22Rv1 (cell line): ENCODE measurements around the gene ATRNL1.

Experiments
- H3K27ac ChIP-seq: fragments of 450-650 bp; 2 replicates; pipeline ENCODE4 v1.5.1; 2017
- ZFX ChIP-seq: fragments of 450-650 bp; IDR thresholded peaks from 2 replicates; pipeline ENCODE4 v1.6.1; 2017; ENCODE audit warnings: antibody characterized with exemption, borderline replicate concordance
- TF ChIP-seq, protein P1 (sequence below): fragments of 450-650 bp; IDR thresholded peaks from 2 replicates; pipeline ENCODE4 v1.5.1; 2017; ENCODE audit warnings: mild to moderate bottlenecking

ATRNL1 gene

DNA sequence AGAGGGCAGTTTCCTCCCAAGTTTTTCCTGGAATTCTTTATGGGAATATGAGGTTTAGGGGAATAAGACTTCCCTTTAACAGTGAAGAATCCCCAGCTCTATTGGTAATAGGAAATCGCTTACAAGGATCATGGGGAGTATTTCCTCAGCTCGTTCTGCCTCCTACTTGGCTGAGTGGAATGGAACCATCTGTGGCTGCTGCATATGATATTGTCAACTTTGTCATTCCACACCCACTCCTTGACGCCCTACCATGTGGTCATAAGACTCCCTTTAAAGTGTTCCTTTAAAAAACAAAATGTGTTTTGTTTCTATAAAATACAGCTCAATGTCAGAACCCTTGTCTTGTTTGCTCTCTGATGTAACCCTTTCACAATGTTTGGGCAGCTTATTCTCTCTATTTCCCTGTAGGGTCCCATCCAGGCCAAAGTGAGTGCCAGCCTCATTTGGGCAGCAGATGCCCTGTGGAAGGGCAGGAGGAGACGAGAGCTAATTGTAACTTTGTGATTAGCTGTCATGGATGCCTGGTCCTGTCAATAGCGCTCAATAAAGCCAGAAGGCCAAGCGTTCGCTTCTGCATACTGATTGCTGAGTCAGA, 33.8 kb upstream of the ATRNL1 start:
- no peak for TF ChIP-seq ZFX
- TF ChIP-seq, protein P1, sequence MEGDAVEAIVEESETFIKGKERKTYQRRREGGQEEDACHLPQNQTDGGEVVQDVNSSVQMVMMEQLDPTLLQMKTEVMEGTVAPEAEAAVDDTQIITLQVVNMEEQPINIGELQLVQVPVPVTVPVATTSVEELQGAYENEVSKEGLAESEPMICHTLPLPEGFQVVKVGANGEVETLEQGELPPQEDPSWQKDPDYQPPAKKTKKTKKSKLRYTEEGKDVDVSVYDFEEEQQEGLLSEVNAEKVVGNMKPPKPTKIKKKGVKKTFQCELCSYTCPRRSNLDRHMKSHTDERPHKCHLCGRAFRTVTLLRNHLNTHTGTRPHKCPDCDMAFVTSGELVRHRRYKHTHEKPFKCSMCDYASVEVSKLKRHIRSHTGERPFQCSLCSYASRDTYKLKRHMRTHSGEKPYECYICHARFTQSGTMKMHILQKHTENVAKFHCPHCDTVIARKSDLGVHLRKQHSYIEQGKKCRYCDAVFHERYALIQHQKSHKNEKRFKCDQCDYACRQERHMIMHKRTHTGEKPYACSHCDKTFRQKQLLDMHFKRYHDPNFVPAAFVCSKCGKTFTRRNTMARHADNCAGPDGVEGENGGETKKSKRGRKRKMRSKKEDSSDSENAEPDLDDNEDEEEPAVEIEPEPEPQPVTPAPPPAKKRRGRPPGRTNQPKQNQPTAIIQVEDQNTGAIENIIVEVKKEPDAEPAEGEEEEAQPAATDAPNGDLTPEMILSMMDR, result no peak
- H3K27ac ChIP-seq, result no peak overlapping the region

DNA sequence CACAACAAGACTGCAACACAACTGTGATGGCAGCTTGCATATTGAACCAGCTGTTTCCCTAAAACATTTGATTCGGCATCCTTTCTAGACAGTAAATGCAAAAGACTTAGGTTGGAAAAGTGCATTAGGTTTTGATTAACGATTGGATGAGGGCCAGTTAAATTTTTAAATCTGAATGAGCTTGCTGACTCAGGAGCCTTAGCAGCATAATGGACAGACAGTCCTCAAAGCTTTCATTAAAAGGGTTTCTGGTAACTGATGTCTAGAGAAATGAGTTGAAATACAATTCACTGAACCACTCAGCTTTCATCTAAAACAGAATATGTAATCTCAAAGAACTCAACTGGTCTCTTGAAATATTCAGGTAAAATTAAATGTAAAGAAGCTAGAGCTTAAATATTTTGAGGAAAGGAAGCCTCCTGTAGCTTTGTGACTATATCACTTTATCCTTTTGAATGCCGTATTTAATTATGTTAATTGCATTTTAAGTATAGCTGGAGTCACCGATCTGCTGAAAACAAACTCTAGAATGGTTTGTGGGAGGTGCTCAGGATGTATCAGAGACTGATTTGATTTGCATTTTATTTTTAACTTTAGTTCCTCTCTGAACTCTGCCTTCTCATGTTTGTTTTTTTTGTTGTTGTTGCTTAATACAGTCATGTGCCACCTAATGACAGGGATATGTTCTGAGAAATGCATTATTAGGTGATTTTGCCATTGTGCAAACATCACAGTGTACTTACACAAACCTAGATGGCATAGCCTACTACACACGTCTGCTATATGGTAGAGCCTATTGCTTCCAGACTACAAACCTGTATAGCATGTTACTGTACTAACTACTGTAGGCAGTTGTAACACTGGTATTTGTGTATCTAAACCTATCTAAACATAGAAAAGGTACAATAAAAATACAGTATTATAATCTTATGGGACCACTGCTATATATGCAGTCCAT, 29.2 kb upstream of the ATRNL1 start:
- H3K27ac ChIP-seq, result no peak overlapping the region
- TF ChIP-seq, protein P1, result no peak
- TF ChIP-seq ZFX, result no peak

DNA sequence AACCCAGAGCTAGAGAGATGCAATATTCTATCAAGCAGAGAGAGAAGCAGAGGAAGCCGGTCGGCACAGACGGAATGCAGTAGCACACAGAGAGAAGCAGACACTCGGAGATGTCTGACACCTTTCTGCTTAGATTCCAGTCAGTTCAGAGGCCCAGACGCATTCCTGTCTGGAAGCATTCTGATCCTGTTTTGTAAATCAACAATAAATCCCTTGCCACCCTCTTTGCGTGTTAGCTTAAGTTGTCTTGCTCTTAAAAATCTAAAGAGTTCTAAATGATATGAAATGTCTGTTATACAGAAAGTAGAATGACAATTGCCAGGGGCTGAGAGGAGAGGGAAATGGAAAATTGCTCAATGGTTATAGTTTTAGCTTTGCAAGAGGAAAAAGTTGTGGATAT, 27.4 kb upstream of the ATRNL1 start:
- TF ChIP-seq, protein P1, result no peak
- TF ChIP-seq ZFX, result no peak
- no peak overlapping the region for H3K27ac ChIP-seq

DNA sequence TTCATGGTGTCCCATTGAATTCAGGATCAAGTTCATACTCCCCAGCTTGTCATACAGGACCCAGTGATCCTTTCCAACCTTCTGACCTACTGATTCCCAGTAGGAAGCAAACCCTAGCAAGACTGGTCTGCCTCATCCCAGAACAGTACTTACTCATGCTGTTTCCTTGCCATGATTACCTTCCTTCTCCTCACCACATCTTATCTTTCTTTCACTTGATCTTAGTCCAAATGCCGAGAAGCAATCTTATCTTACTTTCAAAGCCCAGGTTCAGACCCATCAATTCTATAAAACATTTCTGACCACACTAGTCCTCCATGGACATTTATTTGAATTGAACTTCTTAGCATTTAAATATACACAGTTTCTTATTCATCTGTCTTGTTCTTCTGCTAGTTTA, 26.6 kb upstream of the ATRNL1 start:
- no peak overlapping the region for H3K27ac ChIP-seq
- TF ChIP-seq ZFX, result no peak
- TF ChIP-seq, protein P1, result no peak

DNA sequence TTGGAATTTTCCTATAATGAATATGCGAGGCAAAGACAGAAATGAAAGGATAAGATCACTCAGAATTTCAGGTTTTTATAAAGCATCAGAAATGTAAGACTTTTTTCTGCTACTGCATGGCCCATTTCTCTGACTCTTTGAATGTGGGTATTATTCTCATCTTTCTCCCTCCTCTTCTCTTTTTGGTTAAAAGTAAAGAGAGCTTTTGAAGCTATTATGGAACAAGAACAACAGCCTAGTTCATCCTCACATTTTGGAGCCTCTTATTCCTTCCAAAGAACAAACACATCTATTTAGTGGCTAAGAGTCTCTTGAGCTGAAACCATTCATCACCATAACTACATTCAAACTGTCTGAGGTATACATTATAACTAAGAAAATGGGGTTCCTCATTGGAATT, 19.4 kb upstream of the ATRNL1 start:
- TF ChIP-seq, protein P1, result no peak
- no peak for TF ChIP-seq ZFX
- H3K27ac ChIP-seq, result no peak overlapping the region

DNA sequence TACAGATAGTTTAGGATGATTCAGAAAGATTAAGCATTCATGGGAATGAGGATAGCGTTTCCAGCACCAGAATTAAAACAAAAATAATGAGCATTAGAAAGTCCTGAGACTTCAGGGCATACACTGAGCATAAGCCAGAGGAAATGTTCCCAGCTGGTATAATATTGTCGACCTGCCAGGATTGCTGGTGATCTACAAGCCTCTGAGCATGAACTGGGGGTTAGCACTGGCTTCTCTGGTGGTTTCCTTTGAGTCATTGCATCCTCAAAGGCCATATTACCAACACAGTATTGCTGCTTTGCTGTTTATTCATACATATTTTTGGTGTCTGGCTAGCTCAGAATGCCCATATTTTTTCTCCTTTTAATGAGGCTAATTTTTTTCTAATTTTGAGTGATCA, 10.7 kb upstream of the ATRNL1 start:
- no peak overlapping the region for H3K27ac ChIP-seq
- no peak for TF ChIP-seq ZFX
- TF ChIP-seq, protein P1, result no peak

DNA sequence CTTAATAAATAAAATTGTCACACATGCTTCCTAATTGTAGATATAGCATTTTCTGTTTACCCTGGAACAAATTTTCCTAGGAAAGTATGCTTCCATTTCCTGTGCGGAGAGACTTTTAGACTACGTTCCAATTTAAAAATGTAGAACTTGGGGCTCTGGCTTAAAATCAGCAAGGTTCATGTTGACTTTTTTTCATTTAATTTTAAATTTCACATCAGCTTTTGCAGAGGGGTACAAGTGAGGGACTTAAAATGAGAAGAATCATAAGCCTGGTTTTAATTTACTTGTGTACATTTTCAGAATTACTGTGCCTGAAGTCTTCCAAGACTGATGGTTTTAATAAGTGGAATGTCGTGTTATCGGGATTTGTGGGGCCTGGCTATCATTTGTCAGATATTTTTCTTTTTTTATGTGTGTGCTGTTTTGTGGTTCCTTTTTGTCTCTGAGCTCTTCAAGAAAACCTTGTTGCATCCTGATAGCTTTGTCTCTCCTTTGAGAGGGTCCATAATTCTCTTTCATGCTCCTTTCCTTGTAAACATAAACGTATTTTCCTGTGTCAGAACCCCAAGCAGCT, 8.8 kb upstream of the ATRNL1 start:
- no peak overlapping the region for H3K27ac ChIP-seq
- TF ChIP-seq, protein P1, result no peak
- no peak for TF ChIP-seq ZFX
